GM12875 (cell line): ENCODE measurements around the gene PRR23E.

Experiments
- H3K4me3 ChIP-seq: one replicate; pipeline ENCODE4 v1.5.1; 2011; ENCODE audit warnings: low read depth, low read length, control low read depth
- TF ChIP-seq, protein P1 (sequence below): IDR thresholded peaks from 2 replicates; pipeline ENCODE4 v1.5.1; 2011; ENCODE audit warnings: low read depth, mild to moderate bottlenecking, control low read depth, inconsistent platforms, low read length, moderate library complexity, borderline replicate concordance; ENCODE audit not compliant: insufficient read depth

PRR23E gene

DNA sequence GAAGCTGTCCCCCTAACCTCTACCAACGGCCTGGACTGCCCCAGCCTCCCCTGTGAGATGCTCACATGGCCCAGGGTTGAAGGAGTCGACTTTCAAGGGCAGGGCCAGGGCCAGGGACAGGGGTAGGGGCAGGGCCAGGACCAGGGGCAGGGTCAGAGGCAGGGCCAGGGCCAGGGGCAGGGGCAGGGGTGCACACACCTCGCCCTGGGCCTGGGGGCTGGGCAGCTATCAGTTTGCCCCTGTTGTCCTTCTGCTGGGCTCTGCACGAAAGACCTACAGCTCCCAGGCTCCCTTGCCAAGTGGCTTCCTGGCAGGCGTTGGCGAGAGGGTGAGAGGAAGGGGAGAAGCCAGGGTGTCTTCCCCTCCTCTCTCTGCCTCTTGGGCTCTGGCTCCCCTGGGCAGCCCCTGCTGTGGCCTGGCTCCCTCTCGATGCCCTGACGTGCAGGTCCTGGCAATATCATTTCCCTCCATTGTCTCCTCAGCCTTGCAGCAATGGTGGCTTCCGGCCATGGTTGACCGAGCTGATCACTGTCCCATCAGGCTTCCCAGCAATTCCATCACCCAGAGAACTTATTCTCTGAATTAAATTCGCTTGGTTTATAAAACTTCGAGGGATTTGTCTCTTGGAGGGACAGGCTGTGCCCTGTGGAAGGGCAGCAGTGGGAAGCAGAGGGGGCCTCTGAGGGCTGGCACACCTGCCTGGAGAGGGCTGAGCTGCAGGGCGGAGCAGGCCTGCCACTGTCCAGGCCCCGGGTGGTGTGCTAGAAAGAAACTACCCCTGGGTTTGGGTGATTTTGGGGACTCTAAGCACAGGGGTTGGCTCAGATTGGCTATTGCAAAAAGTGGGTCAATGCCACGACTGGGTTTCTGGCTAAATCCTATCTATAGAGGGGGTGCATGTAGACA is 13.9 kb downstream of the PRR23E start:
- TF ChIP-seq, protein P1, sequence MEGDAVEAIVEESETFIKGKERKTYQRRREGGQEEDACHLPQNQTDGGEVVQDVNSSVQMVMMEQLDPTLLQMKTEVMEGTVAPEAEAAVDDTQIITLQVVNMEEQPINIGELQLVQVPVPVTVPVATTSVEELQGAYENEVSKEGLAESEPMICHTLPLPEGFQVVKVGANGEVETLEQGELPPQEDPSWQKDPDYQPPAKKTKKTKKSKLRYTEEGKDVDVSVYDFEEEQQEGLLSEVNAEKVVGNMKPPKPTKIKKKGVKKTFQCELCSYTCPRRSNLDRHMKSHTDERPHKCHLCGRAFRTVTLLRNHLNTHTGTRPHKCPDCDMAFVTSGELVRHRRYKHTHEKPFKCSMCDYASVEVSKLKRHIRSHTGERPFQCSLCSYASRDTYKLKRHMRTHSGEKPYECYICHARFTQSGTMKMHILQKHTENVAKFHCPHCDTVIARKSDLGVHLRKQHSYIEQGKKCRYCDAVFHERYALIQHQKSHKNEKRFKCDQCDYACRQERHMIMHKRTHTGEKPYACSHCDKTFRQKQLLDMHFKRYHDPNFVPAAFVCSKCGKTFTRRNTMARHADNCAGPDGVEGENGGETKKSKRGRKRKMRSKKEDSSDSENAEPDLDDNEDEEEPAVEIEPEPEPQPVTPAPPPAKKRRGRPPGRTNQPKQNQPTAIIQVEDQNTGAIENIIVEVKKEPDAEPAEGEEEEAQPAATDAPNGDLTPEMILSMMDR: no peak
- no peak overlapping the region for H3K4me3 ChIP-seq

DNA sequence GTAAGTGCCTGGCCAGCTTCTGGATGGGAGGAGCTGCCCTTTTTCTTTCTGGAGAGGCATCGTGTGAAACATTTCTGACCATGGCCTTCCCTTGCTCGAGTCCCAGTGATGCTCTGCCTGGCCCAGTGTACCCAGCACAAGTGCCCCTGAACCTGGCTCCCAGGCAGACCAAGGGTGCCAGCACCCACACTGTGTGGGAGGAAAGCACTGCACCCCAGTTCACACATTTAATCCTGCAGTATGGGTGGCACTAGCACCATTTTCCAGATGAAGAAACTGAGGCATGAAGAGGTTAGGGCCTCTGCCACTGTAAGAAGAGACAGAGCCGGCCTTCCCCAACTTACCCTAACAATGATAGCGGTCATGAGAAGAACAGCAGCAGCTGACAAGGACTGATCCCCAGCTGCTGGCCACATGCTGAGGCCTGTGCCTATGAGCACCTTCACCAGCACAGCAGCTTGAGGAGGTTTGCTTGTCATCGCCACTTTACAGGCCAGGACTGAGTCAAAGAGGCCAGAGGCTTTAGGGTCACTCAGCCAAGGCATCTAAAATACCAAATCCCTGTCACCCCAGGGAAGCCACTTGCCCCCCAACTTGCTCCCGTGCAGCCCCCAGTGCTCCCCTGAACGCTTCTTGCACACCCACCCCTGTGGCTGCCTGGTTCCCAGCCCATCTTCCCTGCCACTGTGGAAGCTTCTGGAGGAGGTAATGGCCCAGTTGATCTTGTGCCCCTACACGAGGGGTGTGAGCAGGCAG is 15.0 kb downstream of the PRR23E start:
- TF ChIP-seq, protein P1: no peak

DNA sequence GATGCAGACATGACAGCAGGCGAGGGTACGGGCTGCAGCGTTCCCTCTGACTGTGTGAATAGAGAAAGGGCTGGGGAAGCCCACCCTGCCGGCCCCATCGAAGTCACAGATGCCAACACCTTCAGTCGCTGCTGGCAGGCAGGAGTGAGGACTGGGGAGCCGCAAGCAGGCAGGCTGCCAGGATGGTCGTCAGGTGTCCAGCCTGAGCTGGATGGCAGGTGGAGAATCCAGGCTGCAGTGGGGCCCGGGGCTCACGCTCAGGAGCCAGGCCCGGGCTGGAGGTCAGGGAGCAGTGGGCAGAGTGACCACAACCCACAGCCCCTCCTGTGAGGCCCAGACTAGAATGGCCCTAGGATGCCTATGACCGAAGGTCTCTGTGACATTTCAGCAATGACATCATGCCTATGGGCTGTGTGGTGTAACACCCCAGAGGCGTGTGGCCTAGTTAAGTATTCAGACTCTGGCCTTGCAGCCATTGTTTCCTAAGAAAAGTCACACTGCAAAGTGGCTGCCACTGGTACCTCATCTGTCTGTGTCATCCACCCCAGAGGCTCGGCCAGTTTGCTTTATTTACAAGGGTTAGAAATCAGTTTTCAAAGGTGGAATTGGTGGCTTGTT is 15.7 kb downstream of the PRR23E start:
- TF ChIP-seq, protein P1: no peak
- no peak overlapping the region for H3K4me3 ChIP-seq

More for the DNA sequence above, 15.0 kb downstream of the PRR23E start:
- H3K4me3 ChIP-seq: no peak overlapping the region

DNA sequence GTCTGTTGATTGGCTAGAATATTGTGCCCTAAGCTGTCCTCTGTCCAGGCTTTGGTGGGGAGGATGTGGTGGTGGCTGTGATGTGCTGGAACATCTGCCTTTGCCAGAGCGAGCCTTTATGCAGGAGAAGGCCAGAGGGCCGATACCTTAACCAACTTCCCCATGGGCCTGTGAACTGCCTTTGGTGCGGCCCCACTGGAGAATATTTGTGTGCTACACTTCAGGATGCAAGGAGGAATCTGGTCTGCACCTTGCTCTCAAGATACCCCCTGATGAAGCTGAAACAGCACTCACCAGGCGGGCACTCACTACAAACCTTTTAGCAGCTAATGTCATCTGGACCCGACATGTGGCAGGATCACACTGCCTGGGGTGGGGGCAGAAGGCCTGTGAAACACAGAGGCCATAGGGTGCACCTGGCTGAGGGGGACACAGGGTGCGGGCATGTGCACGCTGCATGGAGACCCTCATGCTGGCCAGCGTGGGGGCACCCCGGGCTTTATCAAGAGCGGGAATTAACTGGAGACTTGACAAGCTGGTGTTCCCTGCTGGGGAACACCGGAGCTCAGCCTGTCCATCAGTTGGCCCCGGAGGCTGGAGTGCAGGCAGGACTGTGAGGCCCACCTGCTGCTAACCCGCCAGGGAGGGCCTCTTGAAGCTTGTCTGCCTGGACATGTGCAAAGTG is 16.4 kb downstream of the PRR23E start:
- TF ChIP-seq, protein P1: no peak
- H3K4me3 ChIP-seq: no peak overlapping the region

DNA sequence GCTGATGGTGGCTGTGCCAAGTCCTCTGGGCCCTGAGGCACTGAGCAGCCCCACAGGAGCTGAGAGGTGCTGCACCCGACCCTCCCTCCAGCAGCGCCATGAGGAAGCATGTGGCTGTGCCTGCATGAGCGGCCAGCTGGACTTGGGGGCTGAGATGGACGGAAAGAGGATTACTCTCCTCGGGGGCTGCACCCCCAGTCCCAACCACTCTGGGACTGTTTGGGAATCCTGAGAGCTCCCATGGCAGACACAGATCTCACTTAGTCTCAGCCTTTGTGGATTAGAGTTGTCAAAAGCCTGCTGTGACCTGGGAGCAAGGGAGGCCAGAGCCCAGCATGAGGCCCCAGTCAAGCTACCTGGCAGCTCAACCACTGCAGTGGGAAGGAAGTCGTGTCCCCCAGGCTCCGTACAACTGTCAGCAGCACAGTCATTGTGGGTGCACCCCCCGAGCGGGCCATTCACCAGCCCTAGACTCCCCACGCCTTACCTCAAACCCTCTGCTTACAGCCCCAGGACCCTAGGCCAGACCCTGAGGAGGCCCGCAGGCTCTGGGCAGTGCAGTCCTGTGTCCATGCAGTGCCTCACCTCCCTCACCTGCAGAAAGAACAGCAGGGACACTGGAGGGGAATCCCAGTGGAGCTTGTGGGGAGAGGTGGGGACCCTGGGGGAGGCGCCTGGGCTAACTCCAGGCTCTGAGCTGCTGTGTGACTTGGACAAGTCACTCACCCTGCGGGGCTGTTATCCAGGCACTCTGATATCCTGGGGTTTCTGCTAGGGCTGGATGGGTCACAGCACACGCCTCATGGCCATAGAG is 17.1 kb downstream of the PRR23E start:
- TF ChIP-seq, protein P1: no peak
- no peak overlapping the region for H3K4me3 ChIP-seq

DNA sequence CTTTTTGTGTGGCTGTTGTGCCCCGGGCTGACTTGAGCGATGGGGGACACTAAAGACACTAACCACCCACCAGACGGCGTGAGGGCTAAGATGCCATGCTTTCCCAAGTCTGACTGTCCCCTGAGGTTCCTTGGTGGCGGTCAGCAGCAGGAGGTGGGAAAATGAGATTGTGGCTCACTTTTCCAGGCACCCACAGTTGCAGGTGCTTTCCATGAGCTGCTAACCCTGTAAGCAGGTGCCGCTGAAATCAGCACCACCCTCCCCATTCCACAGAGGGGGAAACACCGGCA is 17.7 kb downstream of the PRR23E start:
- TF ChIP-seq, protein P1: no peak
- no peak overlapping the region for H3K4me3 ChIP-seq
